ENCODE data around the gene LAMC2. TPM values are rescaled to one million over a fixed set of nuclear protein-coding genes. Genes with fewer than 3 reads are reported as not detected.

Gene LAMC2
- total and polyA plus RNA-seq, 10 of the 15 experiments (the other 5 are each of a cell fraction or from before 2014, with no cell fraction given) = 0.27 to 1.5 (median 0.92) TPM

GRCh38 chr1:183173828-183174227, 12.2 kb upstream of the LAMC2 start:
- Histone ChIP-seq H3K4me3 (no peak overlapping the region), H3K27me3 (replicated peaks in 1 of 2; ENCODE audit: control insufficient read depth in 2 of 2, insufficient read depth in 2 of 2, low read length in 1 of 2) (no peaks in the 10 kb centered on the region), H4K20me1 (ENCODE audit: control insufficient read depth, insufficient read depth) (no peaks in the 10 kb centered on the region), H3K79me2 (ENCODE audit: control insufficient read depth, insufficient read depth, low read length) (no peaks in the 10 kb centered on the region), H3K4me2 (ENCODE audit: control insufficient read depth, insufficient read depth) (no peak overlapping the region), H3K4me1 (ENCODE audit: control insufficient read depth, insufficient read depth, low read length) (no peaks in the 10 kb centered on the region), H3K27ac (ENCODE audit: control insufficient read depth, insufficient read depth) (no peak overlapping the region), H2AFZ (ENCODE audit: control insufficient read depth, low read depth, low read length) (no peak overlapping the region), H3K9ac (ENCODE audit: control insufficient read depth, insufficient read depth, low read length) (no peak overlapping the region), H3K36me3 (ENCODE audit: control insufficient read depth in 2 of 2, insufficient read depth in 2 of 2, low read length in 1 of 2) (no peaks in the 10 kb centered on the region), H3K9me3 (replicated peaks; ENCODE audit: control insufficient read depth, insufficient read depth, low read length) (no peaks in the 10 kb centered on the region)
- FAIRE-seq = no peak
- POLR2A ChIA-PET = no interaction called here
- CTCF ChIA-PET = interaction anchor here (1.0 to 1.2 kb wide), 3 partner anchors 51 to 54 kb away, joined by 4 read pairs; no protein-coding TSS in a partner anchor
- BruUV-seq (replicated peaks) = no TSS peak
- RAD21 ChIA-PET (ENCODE audit: unreplicated experiment) = no interaction called here
- 47% methylated on average over 2 of the region's 2 CpGs for WGBS (ENCODE audit: insufficient coverage, insufficient replicate concordance, low lambda C conversion rate, missing lambda C conversion rate)
- in situ Hi-C loops (cut with MboI) (no loop called here), intact Hi-C loops (cut with micrococcal nuclease; ENCODE audit: unreplicated experiment) (no loop called here)
- TF ChIP-seq ZNF622 (IDR thresholded peaks at IDR 0.05) = no peak
- TF ChIP-seq NR2C2 (IDR thresholded peaks at IDR 0.05; ENCODE audit: borderline replicate concordance, control insufficient read depth, insufficient read length, low read depth) = no peak
- no peak for TF ChIP-seq POLR2AphosphoS5 (IDR thresholded peaks at IDR 0.05; ENCODE audit: low read length)
- TF ChIP-seq TCF3 (IDR thresholded peaks at IDR 0.05; ENCODE audit: borderline replicate concordance, insufficient read depth, low read depth, low read length) = no peak
- TF ChIP-seq SIN3A (IDR thresholded peaks at IDR 0.05; ENCODE audit: low read depth, low read length) = no peak
- SMC1A ChIA-PET (ENCODE audit: uncharacterized antibody, unreplicated experiment) = interaction anchor here (0.9 to 2.2 kb wide), 3 partner anchors 28 to 54 kb away, joined by 3 to 5 read pairs (median 3); no protein-coding TSS in a partner anchor
- no peak for DNase-seq (ENCODE audit: low read depth, low spot score)
- no peak for ATAC-seq

- H4K20me1 ChIP-seq (ENCODE audit: control insufficient read depth, insufficient read depth) = no peaks in the 10 kb centered on the region
- no peak for DNase-seq (ENCODE audit: low read depth, low spot score)
- no peaks in the 10 kb centered on the region for H3K36me3 ChIP-seq (ENCODE audit: control insufficient read depth in 2 of 2, insufficient read depth in 2 of 2, low read length in 1 of 2)
- ChIA-PET POLR2A (interaction anchor here (0.6 kb wide), 1 partner anchor 8 kb away, joined by 7 read pairs; no protein-coding TSS in a partner anchor), RAD21 (ENCODE audit: unreplicated experiment) (no interaction called here), CTCF (no interaction called here), SMC1A (ENCODE audit: uncharacterized antibody, unreplicated experiment) (interaction anchor here (0.6 to 6.3 kb wide), 3 partner anchors 15 to 391 kb away, joined by 3 to 33 read pairs (median 4); no protein-coding TSS in a partner anchor)
- WGBS (ENCODE audit: insufficient coverage, insufficient replicate concordance, low lambda C conversion rate, missing lambda C conversion rate) = 20% methylated on average over 1 of the region's 1 CpG
- no peak overlapping the region for H3K9ac ChIP-seq (ENCODE audit: control insufficient read depth, insufficient read depth, low read length)
- no peak for FAIRE-seq
- H3K4me1 ChIP-seq (ENCODE audit: control insufficient read depth, insufficient read depth, low read length) = peaks cover 6% of the 10 kb centered on the region
- no peaks in the 10 kb centered on the region for H3K79me2 ChIP-seq (ENCODE audit: control insufficient read depth, insufficient read depth, low read length)
- ATAC-seq = no peak
- no peaks in the 10 kb centered on the region for H3K9me3 ChIP-seq (replicated peaks; ENCODE audit: control insufficient read depth, insufficient read depth, low read length)
- H3K27me3 ChIP-seq (replicated peaks in 1 of 2; ENCODE audit: control insufficient read depth in 2 of 2, insufficient read depth in 2 of 2, low read length in 1 of 2) = no peaks in the 10 kb centered on the region
- in situ Hi-C loops (cut with MboI) (no loop called here), intact Hi-C loops (cut with micrococcal nuclease; ENCODE audit: unreplicated experiment) (no loop called here)
- BruUV-seq (replicated peaks) = no TSS peak
- H3K4me3 ChIP-seq = no peak overlapping the region
- H2AFZ ChIP-seq (ENCODE audit: control insufficient read depth, low read depth, low read length) = no peak overlapping the region
- H3K27ac ChIP-seq (ENCODE audit: control insufficient read depth, insufficient read depth) = no peak overlapping the region
- H3K4me2 ChIP-seq (ENCODE audit: control insufficient read depth, insufficient read depth) = no peak overlapping the region
- TF ChIP-seq ESRRA (IDR thresholded peaks at IDR 0.05; ENCODE audit: low read length) (no peak), WRNIP1 (IDR thresholded peaks at IDR 0.05; ENCODE audit: borderline replicate concordance, low read depth, low read length) (no peak), SIN3A (IDR thresholded peaks at IDR 0.05; ENCODE audit: low read depth, low read length) (no peak), SMAD1 (IDR thresholded peaks at IDR 0.05; ENCODE audit: low read depth, partially characterized antibody) (no peak), REST (IDR thresholded peaks at IDR 0.05; ENCODE audit: low read depth, low read length) (no peak), YBX1 (IDR thresholded peaks at IDR 0.05) (no peak), IRF3 (IDR thresholded peaks at IDR 0.05) (no peak), MTA3 (IDR thresholded peaks at IDR 0.05; ENCODE audit: borderline replicate concordance, low read length) (no peak)
These were observed 10.4 kb upstream of the LAMC2 start for GRCh38 chr1:183175631-183176030.
